ENCODE measurements around the gene MAST4. TPM values are rescaled to one million over a fixed set of nuclear protein-coding genes. Genes with fewer than 3 reads are reported as not detected.

Gene MAST4
- total RNA-seq, 2 donors from 2014 or later, result 15.9 to 53.1 TPM

DNA sequence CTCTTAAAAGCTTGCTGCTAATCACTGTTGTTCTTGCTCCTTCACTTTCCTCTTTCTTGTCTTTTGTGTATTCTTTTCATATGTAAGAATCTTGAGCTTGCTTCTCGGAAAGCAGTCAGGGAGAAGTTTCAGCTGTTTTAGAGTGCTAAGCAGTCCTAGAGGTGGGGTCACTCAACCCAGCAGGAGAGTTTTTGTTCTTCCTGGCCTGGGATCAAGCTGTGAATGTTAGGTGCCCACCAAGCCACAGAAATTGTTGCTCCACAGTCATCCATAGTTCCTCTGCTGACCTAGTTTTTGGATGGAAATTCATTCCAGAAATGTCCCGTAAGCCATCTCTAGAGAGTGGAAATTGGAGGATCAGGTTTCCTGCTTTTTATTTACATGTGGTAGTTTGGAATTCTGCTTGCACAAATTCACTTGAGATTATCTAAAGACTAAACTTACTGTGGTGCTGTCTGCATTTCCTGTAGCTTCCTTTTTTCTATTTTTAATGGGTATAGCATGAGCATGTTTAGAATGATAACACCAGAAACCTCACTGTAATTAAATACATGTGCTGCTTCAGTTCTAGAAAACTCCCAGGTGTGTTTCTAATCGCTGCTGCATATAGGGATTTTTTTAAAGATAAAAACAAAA, 108.7 kb downstream of the MAST4 start:
- no peak for DNase-seq (ENCODE audit: low spot score)
- H3K4me1 Mint-ChIP-seq (ENCODE audit: low read depth in 2 of 2), result peaks cover 0 to 5% of the 10 kb centered on the region in 2 donors
- H3K9me3 Mint-ChIP-seq, result peaks cover 6% of the 10 kb centered on the region
- no peak overlapping the region for H3K27ac Mint-ChIP-seq
- peaks cover 11 to 24% of the 10 kb centered on the region in 2 donors for H3K27me3 Mint-ChIP-seq
- H3K4me3 Mint-ChIP-seq, result no peak overlapping the region
- H3K36me3 Mint-ChIP-seq, result no peaks in the 10 kb centered on the region
- ATAC-seq, result no peak

DNA sequence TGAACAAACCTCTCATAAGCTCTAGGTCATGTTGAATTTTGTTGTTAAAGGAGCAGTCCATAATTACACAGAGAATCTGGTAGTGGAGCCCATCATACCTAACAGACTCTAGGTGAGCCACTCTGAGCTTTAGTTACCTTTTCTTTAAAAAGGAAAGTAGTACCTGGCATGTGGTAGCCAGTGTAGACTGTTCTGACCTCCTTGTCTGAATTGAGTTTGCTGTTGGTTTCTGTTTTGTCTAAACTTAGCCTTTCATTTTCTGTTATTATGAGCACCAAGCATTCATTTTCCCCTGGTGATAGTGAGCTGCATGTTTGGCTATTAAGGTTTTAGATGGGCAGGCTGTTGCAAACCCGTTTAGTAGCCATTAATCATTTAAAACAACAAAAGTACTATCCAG, 112.2 kb downstream of the MAST4 start:
- ATAC-seq, result no peak
- Mint-ChIP-seq H3K27ac (no peak overlapping the region), H3K36me3 (peaks cover 7% of the 10 kb centered on the region)

DNA sequence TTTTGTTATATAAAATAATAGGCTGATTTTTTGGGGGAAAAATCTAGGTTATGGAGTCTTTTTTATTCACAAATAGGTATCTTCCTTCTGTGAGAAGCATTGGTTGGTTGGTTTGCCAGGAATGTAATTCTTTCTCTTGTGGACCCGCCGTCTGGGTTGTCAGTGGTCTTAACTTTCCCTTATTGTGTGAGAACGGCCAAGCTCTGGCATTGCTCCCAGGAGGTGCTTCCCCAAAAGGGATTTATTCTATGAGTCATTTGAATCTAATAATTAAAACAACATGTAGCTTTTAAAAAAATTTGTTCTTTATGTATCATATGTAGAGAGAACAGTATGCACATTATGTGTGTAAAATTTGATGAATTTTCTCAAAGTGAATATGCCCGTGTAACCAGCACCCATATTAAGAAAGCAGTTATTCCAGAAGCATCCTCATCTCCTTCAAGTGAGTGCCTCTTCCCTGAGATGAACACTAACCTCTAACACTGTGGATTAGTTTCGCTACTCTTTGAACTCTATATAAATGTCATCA, 114.4 kb downstream of the MAST4 start:
- peaks cover 7% of the 10 kb centered on the region for H3K36me3 Mint-ChIP-seq
- ATAC-seq (no peak), DNase-seq (ENCODE audit: low spot score) (no peak)
- no peaks in the 10 kb centered on the region for H3K9me3 Mint-ChIP-seq
- H3K27ac Mint-ChIP-seq, result no peak overlapping the region
- peaks cover 8 to 15% of the 10 kb centered on the region in 2 donors for H3K27me3 Mint-ChIP-seq
- H3K4me3 Mint-ChIP-seq, result no peak overlapping the region
- H3K4me1 Mint-ChIP-seq (ENCODE audit: low read depth in 2 of 2), result peaks cover 0 to 18% of the 10 kb centered on the region in 2 donors

More for the DNA sequence above, 112.2 kb downstream of the MAST4 start:
- no peak overlapping the region for H3K4me3 Mint-ChIP-seq
- no peaks in the 10 kb centered on the region for H3K9me3 Mint-ChIP-seq
- no peak for DNase-seq (ENCODE audit: low spot score)
- peaks cover 0 to 5% of the 10 kb centered on the region in 2 donors for H3K4me1 Mint-ChIP-seq (ENCODE audit: low read depth in 2 of 2)
- peaks cover 5 to 9% of the 10 kb centered on the region in 2 donors for H3K27me3 Mint-ChIP-seq

DNA sequence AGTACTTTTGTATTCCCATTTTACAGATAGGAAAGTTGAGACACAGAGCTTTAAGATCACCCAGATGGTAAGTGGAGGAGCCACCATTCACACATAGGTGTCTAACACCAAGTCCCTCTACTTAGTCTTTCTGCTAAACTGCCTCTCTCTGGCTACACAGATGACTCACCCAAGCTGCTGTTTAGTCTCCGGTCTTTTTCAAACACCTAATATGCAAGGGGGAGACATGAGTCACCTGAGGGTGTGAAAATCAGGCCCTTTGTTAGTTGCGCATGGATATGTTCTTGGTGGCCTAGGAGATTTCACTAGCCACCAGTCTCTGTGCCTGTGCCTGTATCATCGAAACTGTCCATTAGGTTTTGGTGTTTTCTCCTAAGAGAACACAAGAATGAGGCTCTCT, 117.8 kb downstream of the MAST4 start:
- no peaks in the 10 kb centered on the region for H3K9me3 Mint-ChIP-seq
- no peak overlapping the region for H3K27ac Mint-ChIP-seq
- ATAC-seq (peak; percentile 62 to 90), DNase-seq (ENCODE audit: low spot score) (no peak)
- H3K4me1 Mint-ChIP-seq (ENCODE audit: low read depth in 2 of 2), result peaks cover 0 to 12% of the 10 kb centered on the region in 2 donors
- H3K36me3 Mint-ChIP-seq, result peaks cover 7% of the 10 kb centered on the region
- peaks cover 8 to 10% of the 10 kb centered on the region in 2 donors for H3K27me3 Mint-ChIP-seq
- H3K4me3 Mint-ChIP-seq, result no peak overlapping the region

DNA sequence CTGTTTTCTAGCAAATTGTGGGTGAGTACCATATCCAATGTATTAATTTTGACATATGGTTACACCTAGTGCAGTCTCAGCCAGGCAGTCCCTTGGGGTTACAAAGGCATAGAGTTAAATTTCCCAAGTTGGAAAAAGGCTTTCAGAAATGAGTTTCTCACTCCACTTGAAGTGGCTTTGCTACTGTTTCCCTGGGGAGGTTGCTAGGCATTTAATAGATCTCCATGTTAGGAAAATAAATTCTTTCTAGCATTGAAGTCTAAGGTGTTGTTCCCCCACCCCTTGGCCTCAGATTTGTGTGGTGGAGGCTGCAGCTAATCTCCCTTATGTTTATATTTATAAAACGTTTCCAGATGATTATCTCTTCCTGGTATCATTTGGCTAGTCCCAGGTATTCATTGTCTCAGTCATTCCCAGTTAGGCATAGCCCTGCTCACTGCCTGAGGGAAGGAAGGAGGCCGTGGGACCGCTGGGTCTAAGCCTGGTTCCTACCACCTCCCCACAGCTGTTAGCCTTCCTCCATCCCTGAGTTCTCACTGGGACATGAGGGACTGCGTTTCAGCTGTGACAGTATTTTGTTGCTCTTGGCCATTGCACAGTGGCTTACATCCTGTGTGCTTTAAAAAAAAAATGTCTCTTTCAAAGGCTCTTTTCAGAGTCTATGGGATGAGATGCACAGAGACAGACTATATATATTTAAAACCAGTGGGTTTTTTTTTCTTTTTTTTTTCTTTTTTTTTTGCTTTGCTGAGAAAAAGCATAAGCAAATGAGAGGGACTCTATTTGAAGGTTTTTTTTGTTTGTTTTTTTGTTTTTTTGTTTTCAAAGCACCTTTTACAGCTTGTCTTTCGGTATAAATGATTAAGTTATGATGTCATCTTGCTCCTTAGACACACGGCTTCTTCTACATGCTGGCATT, 121.5 kb downstream of the MAST4 start:
- Mint-ChIP-seq H3K36me3 (peaks cover 6% of the 10 kb centered on the region), H3K9me3 (no peaks in the 10 kb centered on the region), H3K27me3 (peaks cover 21 to 33% of the 10 kb centered on the region in 2 donors), H3K4me3 (no peak overlapping the region), H3K27ac (no peak overlapping the region), H3K4me1 (ENCODE audit: low read depth in 2 of 2) (peaks cover 0 to 12% of the 10 kb centered on the region in 2 donors)
- ATAC-seq, result peak in 1 of 2 donors; percentile 45
- DNase-seq (ENCODE audit: low spot score), result no peak

DNA sequence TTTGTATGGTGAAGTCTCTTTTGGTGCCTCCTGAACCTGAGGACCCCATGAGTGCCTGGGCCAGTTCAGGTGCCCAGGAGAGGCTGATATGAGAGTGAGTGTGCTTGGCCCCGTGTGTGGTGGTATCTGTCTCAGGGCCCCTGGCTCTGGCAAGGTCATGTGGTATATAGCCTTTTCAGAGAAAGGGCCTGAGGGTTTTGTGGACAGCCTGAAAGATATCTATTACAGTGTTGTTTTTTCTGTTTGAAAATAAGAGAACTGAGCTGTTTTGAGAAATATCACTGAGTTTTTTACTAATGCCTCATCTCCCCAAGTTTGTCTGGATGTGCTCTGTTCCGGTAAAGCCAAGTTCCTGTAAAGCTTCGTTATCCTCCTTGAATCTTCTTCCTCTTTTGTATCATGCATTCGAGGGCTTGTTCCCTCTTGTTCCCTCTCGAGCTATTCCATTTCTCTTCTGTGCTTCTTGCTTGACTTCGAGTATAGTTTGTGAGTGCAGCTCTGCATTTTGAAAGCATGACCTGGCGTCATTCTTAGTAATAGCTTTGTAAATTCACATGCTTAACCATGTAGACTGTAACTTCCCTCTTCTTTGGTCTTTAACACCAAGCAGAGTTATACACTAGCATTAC, 122.3 kb downstream of the MAST4 start:
- H3K27me3 Mint-ChIP-seq, result peaks cover 18 to 33% of the 10 kb centered on the region in 2 donors
- H3K36me3 Mint-ChIP-seq, result no peaks in the 10 kb centered on the region
- no peak for DNase-seq (ENCODE audit: low spot score)
- no peak for ATAC-seq
- H3K9me3 Mint-ChIP-seq, result no peaks in the 10 kb centered on the region
- no peak overlapping the region for H3K4me3 Mint-ChIP-seq
- no peak overlapping the region for H3K27ac Mint-ChIP-seq
- peaks cover 0 to 12% of the 10 kb centered on the region in 2 donors for H3K4me1 Mint-ChIP-seq (ENCODE audit: low read depth in 2 of 2)

DNA sequence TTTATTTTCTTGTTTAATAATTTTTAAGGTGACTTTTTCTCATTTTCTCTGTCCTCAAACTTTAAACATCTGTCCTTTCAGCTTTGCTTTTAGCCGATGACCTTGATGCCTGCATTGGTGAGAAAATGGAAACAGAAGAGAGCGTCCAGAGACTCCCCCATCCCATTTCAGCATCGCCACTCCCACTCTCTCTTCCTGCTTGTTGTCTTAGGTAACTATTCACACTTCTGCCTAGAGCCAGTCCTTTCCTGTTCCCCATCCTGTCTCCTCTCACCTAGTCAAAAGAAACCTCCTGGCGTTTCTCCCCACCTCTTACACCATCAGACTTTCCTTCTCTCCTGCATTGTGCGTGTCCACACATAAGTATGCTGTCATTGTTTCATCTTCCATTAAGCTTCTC, 124.6 kb downstream of the MAST4 start:
- no peak for ATAC-seq
- peaks cover 16 to 27% of the 10 kb centered on the region in 2 donors for H3K27me3 Mint-ChIP-seq
- no peak overlapping the region for H3K27ac Mint-ChIP-seq
- H3K4me3 Mint-ChIP-seq, result no peak overlapping the region
- no peak for DNase-seq (ENCODE audit: low spot score)
- H3K4me1 Mint-ChIP-seq (ENCODE audit: low read depth in 2 of 2), result no peaks in the 10 kb centered on the region
- no peaks in the 10 kb centered on the region for H3K9me3 Mint-ChIP-seq
- H3K36me3 Mint-ChIP-seq, result no peaks in the 10 kb centered on the region

DNA sequence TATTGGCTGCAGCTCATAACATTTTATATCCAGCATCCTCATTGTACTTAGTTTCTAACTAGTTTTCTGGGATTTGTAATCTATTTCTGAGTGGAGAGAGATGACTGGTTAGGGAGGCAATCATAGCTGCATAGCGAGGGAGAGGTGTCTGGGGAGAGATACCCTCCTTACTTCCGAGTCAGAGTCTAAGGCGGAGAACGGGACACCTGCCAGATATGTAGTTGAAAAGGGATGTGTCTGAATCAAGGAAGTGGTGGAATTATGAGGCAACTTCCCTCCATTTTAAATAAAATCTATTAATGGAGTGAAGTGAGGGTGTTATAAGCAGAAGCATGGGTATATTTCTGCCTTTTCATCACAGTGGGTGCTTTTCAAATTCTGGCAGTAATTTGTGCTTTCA, 126.5 kb downstream of the MAST4 start:
- Mint-ChIP-seq H3K27me3 (peaks cover 20 to 42% of the 10 kb centered on the region in 2 donors), H3K27ac (no peak overlapping the region), H3K9me3 (no peaks in the 10 kb centered on the region), H3K4me1 (ENCODE audit: low read depth in 2 of 2) (no peaks in the 10 kb centered on the region), H3K36me3 (no peaks in the 10 kb centered on the region), H3K4me3 (no peak overlapping the region)
- ATAC-seq, result no peak
- no peak for DNase-seq (ENCODE audit: low spot score)

DNA sequence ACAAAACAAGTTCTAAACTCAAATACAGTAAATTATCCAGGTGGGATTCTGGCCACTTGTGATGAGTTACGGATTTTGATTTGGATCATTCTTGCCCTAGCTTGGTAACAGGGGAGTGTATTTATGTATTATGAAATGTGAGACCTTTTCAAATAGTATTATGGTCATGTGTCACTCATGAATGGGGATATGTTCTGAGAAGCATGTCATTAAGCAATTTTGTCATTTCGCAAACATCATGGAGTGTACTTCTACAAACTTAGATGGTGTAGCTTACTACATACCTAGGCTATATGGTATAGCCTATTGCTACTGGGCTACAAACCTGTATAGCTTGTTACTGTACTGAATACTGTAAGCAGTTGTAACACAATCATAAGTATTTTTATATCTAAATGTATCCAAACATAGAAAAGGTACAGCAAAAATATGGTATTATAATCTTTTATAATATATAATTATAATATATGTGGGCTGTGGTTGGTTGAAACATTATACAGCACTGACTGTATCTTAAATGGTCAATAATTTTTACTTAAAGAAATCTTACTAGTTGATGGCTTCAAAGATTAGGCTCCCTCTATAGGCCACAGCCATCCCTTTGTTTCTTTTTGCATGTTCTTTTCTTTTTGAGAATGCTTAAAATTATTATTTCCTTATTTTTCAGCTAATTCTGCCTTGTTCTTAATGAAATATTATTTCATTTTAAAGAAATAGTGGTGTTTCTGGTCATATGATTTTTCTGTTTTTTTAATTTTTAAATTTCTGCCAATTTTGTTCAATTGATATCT, 128.4 kb downstream of the MAST4 start:
- H3K36me3 Mint-ChIP-seq, result no peaks in the 10 kb centered on the region
- ATAC-seq, result no peak
- no peak overlapping the region for H3K4me3 Mint-ChIP-seq
- peaks cover 20 to 42% of the 10 kb centered on the region in 2 donors for H3K27me3 Mint-ChIP-seq
- H3K27ac Mint-ChIP-seq, result no peak overlapping the region
- H3K9me3 Mint-ChIP-seq, result no peaks in the 10 kb centered on the region
- no peak for DNase-seq (ENCODE audit: low spot score)
- no peaks in the 10 kb centered on the region for H3K4me1 Mint-ChIP-seq (ENCODE audit: low read depth in 2 of 2)

DNA sequence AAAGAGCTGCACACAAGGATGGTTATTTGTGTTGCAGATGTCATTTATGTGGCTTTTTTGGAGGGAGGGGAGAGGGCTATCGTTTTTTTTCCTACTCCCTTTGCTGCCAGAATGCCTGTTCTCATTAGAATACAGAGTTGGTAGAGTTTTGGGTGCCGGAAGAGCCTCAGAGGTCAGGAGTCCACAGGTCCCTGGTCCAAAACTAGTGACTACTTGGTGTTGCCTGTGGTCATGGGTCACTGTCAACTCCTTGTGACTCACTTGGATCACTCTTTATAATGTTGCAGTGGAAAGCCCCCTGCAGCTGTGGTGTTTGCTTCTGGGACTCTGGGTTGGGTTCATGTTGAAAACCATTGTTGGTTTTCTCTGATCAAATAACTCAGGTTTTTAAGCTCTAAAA, 131.4 kb downstream of the MAST4 start:
- peaks cover 14 to 33% of the 10 kb centered on the region in 2 donors for H3K27me3 Mint-ChIP-seq
- H3K27ac Mint-ChIP-seq, result no peak overlapping the region
- H3K9me3 Mint-ChIP-seq, result no peaks in the 10 kb centered on the region
- no peaks in the 10 kb centered on the region for H3K4me1 Mint-ChIP-seq (ENCODE audit: low read depth in 2 of 2)
- ATAC-seq (no peak), DNase-seq (ENCODE audit: low spot score) (no peak)
- no peak overlapping the region for H3K4me3 Mint-ChIP-seq
- no peaks in the 10 kb centered on the region for H3K36me3 Mint-ChIP-seq

DNA sequence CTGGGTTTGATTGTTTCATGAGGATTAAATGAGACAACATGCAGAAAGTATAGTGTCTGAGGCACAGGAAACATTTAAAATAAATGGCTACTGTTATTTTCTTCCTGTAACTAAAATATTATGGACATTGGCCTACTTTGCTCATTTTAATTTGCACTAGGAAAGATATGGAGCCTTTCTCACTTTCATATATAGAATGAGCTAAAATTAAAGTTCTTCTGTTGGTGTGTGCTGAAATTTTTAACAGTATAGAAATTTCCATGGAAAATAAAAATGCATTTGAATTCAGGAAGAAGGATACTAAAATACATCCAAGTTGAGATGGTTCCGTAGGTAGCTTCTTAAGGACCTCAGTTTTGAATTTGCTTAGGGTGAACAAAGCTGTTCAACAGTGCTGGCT, 131.9 kb downstream of the MAST4 start:
- no peaks in the 10 kb centered on the region for H3K9me3 Mint-ChIP-seq
- peaks cover 18 to 37% of the 10 kb centered on the region in 2 donors for H3K27me3 Mint-ChIP-seq
- no peaks in the 10 kb centered on the region for H3K4me1 Mint-ChIP-seq (ENCODE audit: low read depth in 2 of 2)
- DNase-seq (ENCODE audit: low spot score), result no peak
- no peak overlapping the region for H3K27ac Mint-ChIP-seq
- no peak overlapping the region for H3K4me3 Mint-ChIP-seq
- H3K36me3 Mint-ChIP-seq, result no peaks in the 10 kb centered on the region
- ATAC-seq, result no peak

DNA sequence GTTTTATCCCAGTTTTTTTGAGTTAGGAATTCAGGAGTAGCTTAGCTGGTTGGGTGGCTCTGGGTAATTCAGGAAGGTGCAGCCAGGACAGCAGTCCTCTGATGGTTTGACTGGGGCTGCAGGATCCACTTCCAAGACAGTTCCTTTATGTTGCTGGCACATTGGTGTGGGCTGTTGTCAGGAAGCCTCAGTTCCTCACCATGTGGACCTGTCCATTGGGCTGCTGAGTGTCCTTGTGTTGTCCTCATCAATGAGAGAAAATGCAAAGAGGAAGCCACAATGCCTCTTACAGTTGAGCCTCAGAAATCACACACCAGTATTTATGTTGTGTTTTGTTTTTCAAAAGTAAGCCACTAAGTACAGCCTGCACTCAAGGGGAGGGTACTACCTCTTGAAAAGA, 140.9 kb downstream of the MAST4 start:
- DNase-seq (ENCODE audit: low spot score), result no peak
- Mint-ChIP-seq H3K27me3 (peaks cover 13 to 16% of the 10 kb centered on the region in 2 donors), H3K4me3 (no peak overlapping the region), H3K9me3 (no peaks in the 10 kb centered on the region), H3K27ac (no peak overlapping the region), H3K4me1 (ENCODE audit: low read depth in 2 of 2) (no peaks in the 10 kb centered on the region), H3K36me3 (no peaks in the 10 kb centered on the region)
- no peak for ATAC-seq

DNA sequence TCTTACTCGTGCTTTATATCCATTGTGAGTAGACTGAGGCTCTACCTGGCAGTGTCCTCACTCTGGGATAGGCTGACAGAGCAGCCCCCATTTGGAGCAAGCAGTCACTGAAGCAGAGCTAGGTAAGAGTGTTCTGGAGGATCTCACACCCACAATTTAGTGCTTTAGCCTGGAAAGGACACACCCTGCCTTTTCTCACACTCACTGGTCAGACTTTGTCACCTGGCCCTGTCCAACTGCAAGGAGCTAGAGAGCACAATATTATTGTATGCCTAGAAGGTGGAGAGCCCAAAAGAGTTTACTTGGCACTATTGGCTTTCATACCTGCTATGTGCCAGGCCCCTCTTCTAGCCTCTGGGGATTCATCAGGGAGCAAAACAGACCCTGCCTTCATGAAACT, 141.9 kb downstream of the MAST4 start:
- Mint-ChIP-seq H3K27ac (no peak overlapping the region), H3K9me3 (no peaks in the 10 kb centered on the region), H3K36me3 (no peaks in the 10 kb centered on the region), H3K4me3 (no peak overlapping the region), H3K27me3 (peaks cover 8 to 14% of the 10 kb centered on the region in 2 donors), H3K4me1 (ENCODE audit: low read depth in 2 of 2) (peaks cover 0 to 7% of the 10 kb centered on the region in 2 donors)
- peak in 1 of 2 donors; percentile 21 for ATAC-seq
- no peak for DNase-seq (ENCODE audit: low spot score)

Measured in natural killer cell treated with Interleukin-12 subunit alpha and Interleukin-12 subunit beta and Interleukin-15 and Interleukin-18, amount 100 ng/mL, for 72 hours (primary cell).